GM13977 (cell line): ENCODE measurements around the gene ASB10.
A peak's percentile ranks its signal among the peaks of the same experiment; 100 is the strongest.

Source experiments
- DNase-seq: peaks from one replicate; pipeline ENCODE4 v3.0.0; 2012; ENCODE audit warnings: low spot score
- in situ Hi-C: fragments of 300-500 bp; cut with MboI; formaldehyde crosslinking; loops from one replicate; pipeline ENCODE4 v1.12.0; 2022; ENCODE audit warnings: low sequenced_read_pairs, low pct_unique_long_range_greater_than_20kb, mixed read lengths, inconsistent platforms; ENCODE audit not compliant: unreplicated experiment
- TF ChIP-seq, protein P1 (sequence below): IDR thresholded peaks from 2 replicates; pipeline ENCODE4 v1.5.1; 2012; ENCODE audit warnings: mild to moderate bottlenecking, control low read depth; ENCODE audit not compliant: insufficient read depth; ENCODE audit errors: extremely low read depth, missing control alignments

The ASB10 gene

DNA sequence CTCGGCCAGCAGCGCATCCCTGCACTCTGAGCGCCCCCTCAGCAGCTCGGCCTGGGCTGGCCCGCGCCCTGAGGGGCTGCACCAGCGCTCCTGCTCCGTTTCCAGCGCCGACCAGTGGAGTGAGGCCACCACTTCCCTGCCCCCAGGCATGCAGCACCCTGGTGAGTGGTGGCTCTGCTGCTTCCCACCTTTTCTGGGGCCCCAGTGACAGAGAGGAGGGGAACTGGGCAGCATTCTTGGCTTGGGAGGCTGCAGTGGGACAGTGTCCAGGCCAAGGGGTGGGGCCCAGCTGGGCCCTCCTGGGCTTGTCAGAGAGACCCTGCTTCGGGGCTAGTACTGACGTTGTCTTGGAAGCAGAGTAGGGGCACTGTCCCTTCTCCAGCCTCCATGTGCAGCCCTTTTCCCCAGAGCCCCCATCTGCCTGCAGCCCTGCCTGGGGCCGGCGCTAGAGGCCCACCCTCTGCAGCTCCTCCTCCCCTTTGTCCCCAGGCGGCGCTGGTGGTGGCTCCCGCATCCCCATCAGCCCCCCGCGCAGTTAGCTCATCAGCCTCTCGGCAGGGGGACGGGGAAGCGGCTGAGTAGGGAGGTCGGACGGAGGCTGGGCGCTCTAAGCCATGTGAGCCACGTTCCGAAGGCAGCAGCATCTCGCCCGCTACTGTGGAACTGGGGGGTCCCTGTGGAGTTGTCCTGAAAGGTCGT, 48.7 kb downstream of the ASB10 start:
- DNase-seq = peak; percentile 28
- TF ChIP-seq, protein P1, sequence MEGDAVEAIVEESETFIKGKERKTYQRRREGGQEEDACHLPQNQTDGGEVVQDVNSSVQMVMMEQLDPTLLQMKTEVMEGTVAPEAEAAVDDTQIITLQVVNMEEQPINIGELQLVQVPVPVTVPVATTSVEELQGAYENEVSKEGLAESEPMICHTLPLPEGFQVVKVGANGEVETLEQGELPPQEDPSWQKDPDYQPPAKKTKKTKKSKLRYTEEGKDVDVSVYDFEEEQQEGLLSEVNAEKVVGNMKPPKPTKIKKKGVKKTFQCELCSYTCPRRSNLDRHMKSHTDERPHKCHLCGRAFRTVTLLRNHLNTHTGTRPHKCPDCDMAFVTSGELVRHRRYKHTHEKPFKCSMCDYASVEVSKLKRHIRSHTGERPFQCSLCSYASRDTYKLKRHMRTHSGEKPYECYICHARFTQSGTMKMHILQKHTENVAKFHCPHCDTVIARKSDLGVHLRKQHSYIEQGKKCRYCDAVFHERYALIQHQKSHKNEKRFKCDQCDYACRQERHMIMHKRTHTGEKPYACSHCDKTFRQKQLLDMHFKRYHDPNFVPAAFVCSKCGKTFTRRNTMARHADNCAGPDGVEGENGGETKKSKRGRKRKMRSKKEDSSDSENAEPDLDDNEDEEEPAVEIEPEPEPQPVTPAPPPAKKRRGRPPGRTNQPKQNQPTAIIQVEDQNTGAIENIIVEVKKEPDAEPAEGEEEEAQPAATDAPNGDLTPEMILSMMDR = no peak
- in situ Hi-C loops = no loop called here

DNA sequence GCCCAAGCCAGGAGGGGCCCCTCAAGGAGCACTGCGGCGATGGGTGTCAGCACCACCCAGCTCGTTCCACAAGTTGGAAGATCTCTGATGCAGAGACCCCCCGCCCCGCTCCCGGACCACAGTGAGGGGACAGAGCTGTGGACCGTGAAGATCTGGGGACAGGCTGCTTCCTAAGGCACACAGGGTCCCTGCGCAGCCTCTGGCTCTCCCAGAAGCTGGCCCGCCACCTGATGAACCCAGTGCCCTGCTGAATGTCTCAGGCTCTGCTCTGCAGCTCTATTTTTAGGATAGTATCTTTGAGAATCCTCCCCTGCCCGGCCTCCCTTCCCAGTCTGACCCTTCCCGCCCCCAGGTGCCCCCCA, 49.3 kb downstream of the ASB10 start:
- in situ Hi-C loops = no loop called here
- TF ChIP-seq, protein P1 = no peak
- DNase-seq = peak; percentile 26

DNA sequence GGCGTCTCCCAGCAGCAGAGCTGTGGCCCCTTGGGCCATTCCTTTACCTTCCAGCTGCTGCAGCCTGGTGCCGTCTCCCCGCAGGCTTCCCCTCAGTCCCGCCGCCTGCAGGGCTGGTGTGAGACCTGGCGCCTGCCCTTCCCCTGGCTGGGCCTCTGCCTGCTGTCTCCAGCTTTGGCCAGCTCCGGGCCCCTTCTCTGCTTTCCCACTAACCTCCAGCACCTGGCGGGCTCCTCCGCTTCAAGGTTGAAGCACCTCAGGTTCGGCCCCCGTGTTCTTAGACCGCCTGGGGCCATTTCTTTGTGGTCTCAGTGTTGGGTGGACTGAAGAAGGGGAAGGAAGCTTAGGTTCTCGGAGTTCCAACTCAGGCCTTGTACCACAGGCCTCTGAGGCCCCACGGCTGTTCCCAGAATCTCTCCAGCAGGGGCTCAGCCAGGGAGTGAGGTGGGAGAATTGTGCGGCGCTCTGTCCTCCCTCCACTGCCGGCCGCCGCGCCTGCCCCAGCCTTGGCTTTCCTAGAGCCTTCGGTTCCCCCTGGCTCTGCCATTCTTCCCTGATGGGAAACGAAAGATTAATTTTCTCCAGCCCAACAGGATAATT, 49.9 kb downstream of the ASB10 start:
- DNase-seq = no peak
- TF ChIP-seq, protein P1 = no peak
- in situ Hi-C loops = no loop called here

DNA sequence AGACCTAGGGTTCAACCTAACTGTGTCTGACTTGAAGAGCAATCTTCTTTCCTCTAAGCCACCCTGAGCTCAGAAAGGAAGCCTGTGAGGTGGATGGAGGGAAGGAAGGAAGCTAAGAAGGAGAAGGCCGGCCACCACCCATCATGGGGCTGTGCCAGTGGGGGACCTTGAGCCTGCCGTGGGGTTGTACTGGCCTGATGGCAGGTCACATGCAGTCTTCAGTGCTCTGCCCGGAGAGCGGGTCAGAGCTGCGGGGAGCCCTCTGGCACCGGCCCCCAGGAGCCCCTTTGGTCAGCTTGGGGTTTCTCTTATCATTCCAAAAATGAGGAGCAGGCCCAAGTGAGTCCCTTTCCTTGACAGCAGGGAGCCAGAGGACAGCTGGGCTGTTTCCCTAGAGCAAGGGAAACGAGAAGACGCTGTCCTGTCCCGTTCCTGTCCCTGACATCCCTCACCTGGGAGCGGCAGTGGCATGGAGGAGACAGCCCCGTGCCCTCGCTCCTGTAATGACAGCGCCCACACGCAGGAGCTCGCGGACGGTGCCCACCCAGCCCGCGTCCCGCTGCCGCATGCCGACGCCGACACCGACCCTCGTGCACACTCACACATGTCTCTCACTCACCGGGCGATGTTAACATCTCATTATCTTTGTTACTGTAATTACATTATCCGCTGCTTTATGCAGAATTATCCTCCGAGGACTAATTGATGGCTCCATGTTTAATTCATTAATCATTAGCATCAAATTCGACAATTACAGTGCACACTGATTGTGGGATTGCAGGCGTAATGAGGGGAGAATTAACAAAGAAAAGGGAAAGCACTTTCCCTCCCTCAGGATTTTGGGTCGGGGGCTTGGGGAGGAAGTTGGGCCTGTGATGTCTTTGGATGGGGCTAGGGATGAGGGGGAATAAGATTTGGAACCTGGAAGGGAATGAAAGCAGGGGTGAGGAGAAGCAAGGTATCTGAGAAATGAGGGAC, 50.9 kb downstream of the ASB10 start:
- TF ChIP-seq, protein P1 = no peak
- peak; percentile 35 for DNase-seq
- in situ Hi-C loops = no loop called here

DNA sequence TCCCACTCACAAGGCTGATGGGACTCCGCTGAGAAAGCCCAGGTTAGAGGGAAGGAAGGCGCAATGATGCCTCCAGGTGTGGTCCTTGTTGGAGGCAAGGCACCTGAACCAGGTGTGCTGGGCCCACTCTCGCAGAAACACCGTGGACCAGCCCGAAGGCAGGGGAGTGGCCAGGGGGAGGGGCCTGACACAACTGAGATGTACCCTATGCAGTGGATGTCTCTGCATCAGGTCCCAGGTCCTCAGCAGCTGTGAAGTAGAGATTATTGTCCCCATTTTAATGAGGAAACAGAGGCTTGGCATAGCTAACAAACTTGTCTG, 51.6 kb downstream of the ASB10 start:
- in situ Hi-C loops = no loop called here
- DNase-seq = no peak

DNA sequence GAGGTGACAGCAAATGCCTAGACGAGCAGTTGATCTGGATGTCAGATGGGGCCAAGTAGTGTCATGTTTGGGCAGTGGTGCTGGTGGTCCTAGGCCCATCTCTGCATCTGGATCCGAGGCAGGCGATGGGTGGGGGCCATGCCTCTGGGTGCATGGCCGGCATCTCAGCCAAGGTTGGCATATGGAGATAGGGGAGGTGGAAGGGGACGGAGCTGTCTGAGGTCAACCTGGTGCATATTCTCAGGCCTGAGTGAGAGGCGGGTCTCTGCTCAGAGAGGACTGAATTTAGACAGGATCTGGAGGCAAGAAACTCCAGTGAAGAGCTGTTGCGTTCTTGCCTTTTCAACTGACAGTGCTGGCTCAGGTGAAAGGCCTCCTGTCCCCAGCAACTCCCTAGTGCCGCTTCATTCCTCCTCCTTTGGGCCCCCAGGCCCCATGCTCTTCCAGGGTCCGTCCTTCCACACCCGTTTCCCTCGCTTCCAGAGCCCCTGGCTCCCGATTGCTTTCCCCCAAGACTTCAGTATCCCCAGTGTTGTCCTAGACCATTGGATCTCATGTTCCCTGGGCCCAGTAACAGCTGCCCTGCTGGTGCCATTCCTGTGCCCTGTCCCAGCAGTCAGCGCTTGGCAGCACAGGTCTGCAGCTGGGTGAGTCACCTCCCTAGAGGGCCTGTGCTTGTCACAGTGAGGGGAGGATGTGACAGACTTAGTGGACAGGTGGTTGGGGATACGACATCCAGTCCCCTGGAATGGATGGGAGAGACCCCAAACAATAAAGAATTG, 52.1 kb downstream of the ASB10 start:
- in situ Hi-C loops = no loop called here
- no peak for DNase-seq

More for the DNA sequence above, 51.6 kb downstream of the ASB10 start:
- TF ChIP-seq, protein P1 = no peak

More for the DNA sequence above, 52.1 kb downstream of the ASB10 start:
- TF ChIP-seq, protein P1 = no peak
